HL-60 (cell line): Measurements from ENCODE around the gene WDR26.
"Not testable (repeated sequence)": the region's sequence is repeated elsewhere in the genome, so short reads cannot be mapped to it uniquely, and the experiment has no call there.

Experiments used
- DNase-seq, 2 experiments: peaks; one replicate each; pipeline ENCODE4 v3.0.0-alpha.2; 2010 to 2020; ENCODE audit warnings: low read depth in 1 of 2, low spot score in 1 of 2
- H3K27ac ChIP-seq: fragments of 250-450 bp; sonication (Bioruptor Pico); replicated peaks from 2 replicates; pipeline ENCODE4 v1.5.1; 2020; ENCODE audit warnings: mild to moderate bottlenecking, moderate library complexity
- H3K27me3 ChIP-seq: fragments of 250-450 bp; sonication (Bioruptor Pico); 2 replicates; pipeline ENCODE4 v1.5.1; 2021; ENCODE audit warnings: mild to moderate bottlenecking, moderate library complexity; ENCODE audit not compliant: insufficient read depth, poor library complexity, severe bottlenecking
- H3K4me3 ChIP-seq: replicated peaks from 2 replicates; pipeline ENCODE4 v1.5.1; 2011; ENCODE audit warnings: mild to moderate bottlenecking, control low read depth, low read length; ENCODE audit not compliant: insufficient read depth
- CTCF ChIP-seq: IDR thresholded peaks from one replicate; pipeline ENCODE4 v1.5.1; 2011; ENCODE audit warnings: low read length, control low read depth, inconsistent platforms; ENCODE audit not compliant: insufficient read depth
- GABPA ChIP-seq: IDR thresholded peaks from 2 replicates; pipeline ENCODE4 v1.6.1; 2012; ENCODE audit warnings: low read depth
- POLR2AphosphoS5 ChIP-seq: IDR thresholded peaks from 2 replicates; pipeline ENCODE4 v1.6.1; 2012; ENCODE audit warnings: low read depth
- REST ChIP-seq: IDR thresholded peaks from 2 replicates; pipeline ENCODE4 v1.6.1; 2012; ENCODE audit warnings: low read depth; ENCODE audit not compliant: insufficient replicate concordance
- SPI1 ChIP-seq: IDR thresholded peaks from 2 replicates; pipeline ENCODE4 v1.6.1; 2012; ENCODE audit warnings: low read depth, mild to moderate bottlenecking, borderline replicate concordance

WDR26 gene

GRCh38 chr1:224427346-224427745, 7.3 kb downstream of the WDR26 start:
- no peaks in the 10 kb centered on the region for H3K27me3 ChIP-seq
- DNase-seq, result no peak
- TF ChIP-seq SPI1 (no peak), POLR2AphosphoS5 (no peak), GABPA (no peak), REST (no peak), CTCF (no peak)
- no peak overlapping the region for H3K4me3 ChIP-seq
- H3K27ac ChIP-seq, result no peak overlapping the region

GRCh38 chr1:224426869-224427268, 7.7 kb downstream of the WDR26 start:
- not testable (repeated sequence) for H3K27ac ChIP-seq

GRCh38 chr1:224425279-224425884, 9.2 kb downstream of the WDR26 start:
- DNase-seq, result no peak
- no peak for TF ChIP-seq POLR2AphosphoS5
- TF ChIP-seq REST, result no peak
- no peak for TF ChIP-seq GABPA
- H3K27me3 ChIP-seq, result no peaks in the 10 kb centered on the region
- H3K27ac ChIP-seq, result no peak overlapping the region
- no peak overlapping the region for H3K4me3 ChIP-seq

More at GRCh38 chr1:224426869-224427268, 7.7 kb downstream of the WDR26 start:
- H3K4me3 ChIP-seq, DNase-seq, H3K27me3 ChIP-seq: not testable (repeated sequence)

GRCh38 chr1:224420106-224420505, 14.5 kb downstream of the WDR26 start:
- Histone ChIP-seq H3K27ac (no peak overlapping the region), H3K4me3 (no peak overlapping the region), H3K27me3 (no peaks in the 10 kb centered on the region)
- DNase-seq, result no peak
- no peak for TF ChIP-seq SPI1

GRCh38 chr1:224411766-224412165, 22.8 kb downstream of the WDR26 start:
- DNase-seq, result no peak

More at GRCh38 chr1:224411766-224412165, 22.8 kb downstream of the WDR26 start:
- no peak overlapping the region for H3K4me3 ChIP-seq
- TF ChIP-seq GABPA, result no peak
- no peak for TF ChIP-seq REST
- no peak for TF ChIP-seq CTCF
- no peak for TF ChIP-seq POLR2AphosphoS5
- no peak for TF ChIP-seq SPI1
- H3K27me3 ChIP-seq, result no peaks in the 10 kb centered on the region
- no peak overlapping the region for H3K27ac ChIP-seq
